ENCODE data around the gene SCTR. TPM values are rescaled to one million over a fixed set of nuclear protein-coding genes. Genes with fewer than 3 reads are reported as not detected.

The SCTR gene
- total and polyA plus RNA-seq, 2 of the 8 experiments (the other 6 are each of a cell fraction or from before 2014, with no cell fraction given) = 0.15 TPM; not detected in 1

- no peaks in the 10 kb centered on the region for H4K20me1 ChIP-seq (replicated peaks in 1 of 2; ENCODE audit: control insufficient read depth in 1 of 2, insufficient read depth in 2 of 2, low read length in 2 of 2)
- 78% methylated on average over 5 of the region's 5 CpGs; no CpG with 5 or more reads in 1 of the 2 experiments for WGBS, 2 experiments (ENCODE audit: extremely low coverage in 1 of 2, insufficient coverage in 1 of 2, insufficient read length in 1 of 2, insufficient replicate concordance in 2 of 2, low coverage in 1 of 2, low lambda C conversion rate in 2 of 2, missing lambda C conversion rate in 1 of 2)
- H3K23ac ChIP-seq (ENCODE audit: insufficient read length) = no peak overlapping the region
- no peak overlapping the region for H4K91ac ChIP-seq (replicated peaks; ENCODE audit: insufficient read length, low read length)
- no peak overlapping the region for H2BK120ac ChIP-seq (replicated peaks; ENCODE audit: low read depth, low read length)
- H2BK20ac ChIP-seq (ENCODE audit: low read length) = no peak overlapping the region
- H4K8ac ChIP-seq (ENCODE audit: extremely low read depth, insufficient read depth, low read length) = no peak overlapping the region
- no peak overlapping the region for H2AK5ac ChIP-seq (ENCODE audit: low read depth, low read length)
- no peaks in the 10 kb centered on the region for H3K36me3 ChIP-seq (ENCODE audit: control insufficient read depth in 2 of 4, insufficient read depth in 4 of 4, low read length in 3 of 4)
- peaks cover 0 to 6% (median 2%) of the 10 kb centered on the region in 4 experiments; a peak in 6 of 7 replicates for H3K27me3 ChIP-seq (replicated peaks in 1 of 4; ENCODE audit: control insufficient read depth in 3 of 4, extremely low read depth in 1 of 4, insufficient read depth in 3 of 4, low read length in 3 of 4)
- H3K56ac ChIP-seq (replicated peaks; ENCODE audit: insufficient read length, low read depth, low read length) = no peak overlapping the region
- H2BK15ac ChIP-seq (ENCODE audit: low read length) = no peak overlapping the region
- H3K4me2 ChIP-seq (ENCODE audit: insufficient read depth in 1 of 2, low read depth in 2 of 2, low read length in 2 of 2) = no peak overlapping the region
- no peak overlapping the region for H2BK12ac ChIP-seq (ENCODE audit: low read depth, low read length)
- H3K23me2 ChIP-seq (ENCODE audit: low read depth, low read length) = peaks cover 4% of the 10 kb centered on the region; the same call in 1 of the 2 replicates
- H3K79me1 ChIP-seq (ENCODE audit: low read depth, low read length) = no peaks in the 10 kb centered on the region
- H3K27ac ChIP-seq (ENCODE audit: low read depth, low read length) = no peak overlapping the region
- peaks cover 0 to 10% (median 0%) of the 10 kb centered on the region in 4 experiments; a peak in 4 of 7 replicates for H3K4me1 ChIP-seq (replicated peaks in 1 of 4; ENCODE audit: control insufficient read depth in 3 of 4, insufficient read depth in 4 of 4, low read length in 3 of 4)
- ChIA-PET CTCF (ENCODE audit: partially characterized antibody) (no interaction called here), POLR2A (ENCODE audit: partially characterized antibody) (no interaction called here)
- H2BK5ac ChIP-seq (ENCODE audit: low read depth, low read length) = no peak overlapping the region
- FAIRE-seq (no peak), DNase-seq (ENCODE audit: low read depth in 1 of 2, low spot score in 2 of 2) (no peak)
- no peak overlapping the region for H4K5ac ChIP-seq (ENCODE audit: insufficient read length, low read depth, low read length)
- no peak overlapping the region for H2AFZ ChIP-seq (ENCODE audit: low read length)
- H3K79me2 ChIP-seq (ENCODE audit: control insufficient read depth in 1 of 2, insufficient read depth in 2 of 2, low read length in 2 of 2) = no peaks in the 10 kb centered on the region
- no peak overlapping the region for H3K4ac ChIP-seq (replicated peaks; ENCODE audit: insufficient read length, low read depth, low read length)
- H3K9ac ChIP-seq (replicated peaks in 1 of 4; ENCODE audit: extremely low read depth in 1 of 4, low read depth in 3 of 4, low read length in 3 of 4) = no peak overlapping the region
- no peak overlapping the region for H3K4me3 ChIP-seq (ENCODE audit: extremely low read depth in 1 of 4, insufficient read depth in 2 of 4, low read depth in 3 of 4, low read length in 4 of 4)
- H3K18ac ChIP-seq (ENCODE audit: extremely low read depth, low read length) = no peak overlapping the region
- no peak overlapping the region for H3K14ac ChIP-seq (ENCODE audit: insufficient read length)
- H3K9me3 ChIP-seq (ENCODE audit: insufficient read depth in 2 of 2, low read depth in 1 of 2, low read length in 1 of 2) = peaks cover 3 to 7% of the 10 kb centered on the region in 2 experiments; a peak in 2 of 4 replicates
- no peak for TF ChIP-seq BRCA1 (IDR thresholded peaks at IDR 0.05; ENCODE audit: low read depth, low read length)
- TF ChIP-seq, protein P1, sequence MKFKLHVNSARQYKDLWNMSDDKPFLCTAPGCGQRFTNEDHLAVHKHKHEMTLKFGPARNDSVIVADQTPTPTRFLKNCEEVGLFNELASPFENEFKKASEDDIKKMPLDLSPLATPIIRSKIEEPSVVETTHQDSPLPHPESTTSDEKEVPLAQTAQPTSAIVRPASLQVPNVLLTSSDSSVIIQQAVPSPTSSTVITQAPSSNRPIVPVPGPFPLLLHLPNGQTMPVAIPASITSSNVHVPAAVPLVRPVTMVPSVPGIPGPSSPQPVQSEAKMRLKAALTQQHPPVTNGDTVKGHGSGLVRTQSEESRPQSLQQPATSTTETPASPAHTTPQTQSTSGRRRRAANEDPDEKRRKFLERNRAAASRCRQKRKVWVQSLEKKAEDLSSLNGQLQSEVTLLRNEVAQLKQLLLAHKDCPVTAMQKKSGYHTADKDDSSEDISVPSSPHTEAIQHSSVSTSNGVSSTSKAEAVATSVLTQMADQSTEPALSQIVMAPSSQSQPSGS (IDR thresholded peaks at IDR 0.05; ENCODE audit: low read length) = no peak
- no peak for TF ChIP-seq TBP (IDR thresholded peaks at IDR 0.05; ENCODE audit: low read depth, low read length)
- TF ChIP-seq SIN3A (conservative IDR thresholded peaks at IDR 0.05 in 1 of 2, IDR thresholded peaks at IDR 0.05 in 1 of 2; ENCODE audit: low read depth in 1 of 2, low read length in 2 of 2) = no peak
- TF ChIP-seq RNF2 (IDR thresholded peaks at IDR 0.05; ENCODE audit: borderline replicate concordance, low read depth, low read length, missing control alignments, poor library complexity, severe bottlenecking) = no peak
- TF ChIP-seq POLR2AphosphoS5 (IDR thresholded peaks at IDR 0.05; ENCODE audit: low read depth, low read length) = no peak
- TF ChIP-seq GABPA (IDR thresholded peaks at IDR 0.05; ENCODE audit: borderline replicate concordance, insufficient read depth, low read length) = no peak
- TF ChIP-seq BCL11A (IDR thresholded peaks at IDR 0.05; ENCODE audit: low read depth in 2 of 2, low read length in 2 of 2) = no peak
- no peak for TF ChIP-seq RXRA (IDR thresholded peaks at IDR 0.05; ENCODE audit: insufficient read depth, low read depth, low read length)
- TF ChIP-seq SUZ12 (IDR thresholded peaks at IDR 0.05; ENCODE audit: low read length) = no peak
- TF ChIP-seq RAD21 (IDR thresholded peaks at IDR 0.05 in 1 of 2, conservative IDR thresholded peaks at IDR 0.05 in 1 of 2; ENCODE audit: low read depth in 2 of 2, low read length in 2 of 2) = no peak
- no peak for TF ChIP-seq CHD1 (IDR thresholded peaks at IDR 0.05; ENCODE audit: low read depth, low read length)
These were observed 97.9 kb downstream of the SCTR start for GRCh38 chr2:119426396-119426675.

All from H1 (cell line).